HG02943 (cell line): ENCODE data around the gene RPL5.

Experiments
- ATAC-seq: cut with Tn5 transposase; IDR thresholded peaks from one replicate; pipeline ENCODE4 v1.9.1; 2021; ENCODE audit warnings: mild to moderate bottlenecking, low read depth, moderate library complexity; ENCODE audit not compliant: unreplicated experiment

Gene RPL5

GRCh38 chr1:92851729-92852128 lies 19.9 kb downstream of the RPL5 start:
- ATAC-seq = no peak

- ATAC-seq = no peak
Measured at GRCh38 chr1:92853299-92853698, 21.5 kb downstream of the RPL5 start.

- no peak for ATAC-seq
Measured at GRCh38 chr1:92854101-92854785, 22.4 kb downstream of the RPL5 start.

GRCh38 chr1:92855236-92855635 lies 23.4 kb downstream of the RPL5 start:
- ATAC-seq = no peak

- ATAC-seq = no peak
Measured at GRCh38 chr1:92857817-92858216, 26.0 kb downstream of the RPL5 start.

GRCh38 chr1:92858564-92859399 lies 26.9 kb downstream of the RPL5 start:
- no peak for ATAC-seq

GRCh38 chr1:92859400-92860039 lies 27.7 kb downstream of the RPL5 start:
- no peak for ATAC-seq

GRCh38 chr1:92862605-92863004 lies 30.8 kb downstream of the RPL5 start:
- ATAC-seq = no peak

- ATAC-seq = no peak
Measured at GRCh38 chr1:92864131-92864530, 32.3 kb downstream of the RPL5 start.

- ATAC-seq = no peak
Measured at GRCh38 chr1:92870591-92870990, 38.8 kb downstream of the RPL5 start.

GRCh38 chr1:92872719-92873118 lies 40.9 kb downstream of the RPL5 start:
- ATAC-seq = no peak

- no peak for ATAC-seq
Measured at GRCh38 chr1:92874987-92875386, 43.1 kb downstream of the RPL5 start.

GRCh38 chr1:92876351-92876750 lies 44.5 kb downstream of the RPL5 start:
- no peak for ATAC-seq

- no peak for ATAC-seq
Measured at GRCh38 chr1:92877081-92877711, 45.4 kb downstream of the RPL5 start.

GRCh38 chr1:92877792-92878191 lies 46.0 kb downstream of the RPL5 start:
- ATAC-seq = no peak

GRCh38 chr1:92879316-92879968 lies 47.6 kb downstream of the RPL5 start:
- ATAC-seq = no peak

- ATAC-seq = no peak
Measured at GRCh38 chr1:92881391-92881790, 49.6 kb downstream of the RPL5 start.

GRCh38 chr1:92882819-92883218 lies 51.0 kb downstream of the RPL5 start:
- no peak for ATAC-seq

- ATAC-seq = no peak
Measured at GRCh38 chr1:92883297-92883696, 51.5 kb downstream of the RPL5 start.

- no peak for ATAC-seq
Measured at GRCh38 chr1:92884195-92884594, 52.4 kb downstream of the RPL5 start.
